SK-N-SH treated with all-trans-retinoic acid at 6 μM for 48 hours (cell line): ENCODE data around the gene PTPRN2.

Experiments
- ATAC-seq: fragments of 200-7000 bp; cut with Tn5 transposase; 3 replicates; pipeline ENCODE4 v1.9.1; 2020; ENCODE audit warnings: mild to moderate bottlenecking, moderate library complexity
- ARNTL ChIP-seq: fragments of 450-650 bp; formaldehyde crosslinking; IDR thresholded peaks from 2 replicates; pipeline ENCODE4 v1.5.0; 2020; ENCODE audit warnings: low read depth, mild to moderate bottlenecking, moderate library complexity, borderline replicate concordance
- BACH2 ChIP-seq: fragments of 250-450 bp; sonication (Bioruptor Pico); IDR thresholded peaks from 2 replicates; pipeline ENCODE4 v1.9.0; 2021; ENCODE audit warnings: mild to moderate bottlenecking, borderline replicate concordance
- CSDC2 ChIP-seq: fragments of 250-450 bp; sonication (Bioruptor Pico); IDR thresholded peaks from 2 replicates; pipeline ENCODE4 v1.5.0; 2020; ENCODE audit warnings: mild to moderate bottlenecking, moderate library complexity
- ESRRG ChIP-seq: fragments of 250-450 bp; sonication (Bioruptor Pico); IDR thresholded peaks from 2 replicates; pipeline ENCODE4 v1.6.1; 2021; ENCODE audit warnings: mild to moderate bottlenecking
- GLIS3 ChIP-seq: fragments of 250-450 bp; sonication (Bioruptor Pico); IDR thresholded peaks from 2 replicates; pipeline ENCODE4 v1.5.0; 2020; ENCODE audit warnings: mild to moderate bottlenecking, moderate library complexity
- ISL1 ChIP-seq: fragments of 250-450 bp; sonication (Bioruptor Pico); IDR thresholded peaks from 2 replicates; pipeline ENCODE4 v2.1.2; 2022; ENCODE audit warnings: mild to moderate bottlenecking, moderate library complexity
- OSR1 ChIP-seq: fragments of 250-450 bp; sonication (Bioruptor Pico); IDR thresholded peaks from 2 replicates; pipeline ENCODE4 v1.8.0; 2022; ENCODE audit warnings: moderate library complexity, mild to moderate bottlenecking, inconsistent platforms
- PPARA ChIP-seq: fragments of 250-450 bp; sonication (Bioruptor Pico); IDR thresholded peaks from 2 replicates; pipeline ENCODE4 v1.5.0; 2020; ENCODE audit warnings: mild to moderate bottlenecking, borderline replicate concordance
- RARB ChIP-seq: fragments of 250-450 bp; sonication (Bioruptor Pico); IDR thresholded peaks from 2 replicates; pipeline ENCODE4 v1.8.0; 2021; ENCODE audit warnings: mild to moderate bottlenecking, moderate library complexity
- SNAI2 ChIP-seq: fragments of 250-450 bp; sonication (Bioruptor Pico); IDR thresholded peaks from 2 replicates; pipeline ENCODE4 v1.5.0; 2020; ENCODE audit warnings: mild to moderate bottlenecking, moderate library complexity
- TCF4 ChIP-seq: fragments of 250-450 bp; sonication (Bioruptor Pico); IDR thresholded peaks from 2 replicates; pipeline ENCODE4 v1.8.0; 2021; ENCODE audit warnings: mild to moderate bottlenecking, moderate library complexity, borderline replicate concordance
- TOX ChIP-seq: fragments of 250-450 bp; sonication (Bioruptor Pico); IDR thresholded peaks from 2 replicates; pipeline ENCODE4 v1.8.0; 2021; ENCODE audit warnings: mild to moderate bottlenecking, moderate library complexity, borderline replicate concordance
- ZC3H10 ChIP-seq: fragments of 250-450 bp; sonication (Bioruptor Pico); IDR thresholded peaks from 2 replicates; pipeline ENCODE4 v1.5.1; 2021; ENCODE audit warnings: mild to moderate bottlenecking, moderate library complexity
- ZFP30 ChIP-seq: fragments of 450-650 bp; formaldehyde crosslinking; IDR thresholded peaks from 2 replicates; pipeline ENCODE4 v1.5.0; 2022; ENCODE audit warnings: mild to moderate bottlenecking, moderate library complexity
- ZNF565 ChIP-seq: fragments of 450-650 bp; formaldehyde crosslinking; conservative IDR thresholded peaks from 2 replicates; pipeline ENCODE4 v1.5.0; 2020; ENCODE audit warnings: low read depth, mild to moderate bottlenecking, moderate library complexity
- ZNF8 ChIP-seq: fragments of 450-650 bp; formaldehyde crosslinking; IDR thresholded peaks from 2 replicates; pipeline ENCODE4 v1.5.0; 2020; ENCODE audit warnings: mild to moderate bottlenecking, moderate library complexity
- TF ChIP-seq, protein P1 (sequence below): fragments of 250-450 bp; sonication (Bioruptor Pico); IDR thresholded peaks from 2 replicates; pipeline ENCODE4 v1.8.0; 2020; ENCODE audit warnings: mild to moderate bottlenecking, moderate library complexity, borderline replicate concordance
- TF ChIP-seq, protein P2 (sequence below): fragments of 250-450 bp; sonication (Bioruptor Pico); IDR thresholded peaks from 2 replicates; pipeline ENCODE4 v1.5.0; 2020; ENCODE audit warnings: mild to moderate bottlenecking, moderate library complexity
- TF ChIP-seq, protein P3 (sequence below): fragments of 250-450 bp; sonication (Bioruptor Pico); IDR thresholded peaks from 2 replicates; pipeline ENCODE4 v1.5.1; 2021; ENCODE audit warnings: mild to moderate bottlenecking, moderate library complexity
- TF ChIP-seq, protein P4 (sequence below): fragments of 250-450 bp; sonication (Bioruptor Pico); IDR thresholded peaks from 2 replicates; pipeline ENCODE4 v1.8.0; 2021; ENCODE audit warnings: low read depth, mild to moderate bottlenecking, moderate library complexity, borderline replicate concordance

Gene PTPRN2

DNA sequence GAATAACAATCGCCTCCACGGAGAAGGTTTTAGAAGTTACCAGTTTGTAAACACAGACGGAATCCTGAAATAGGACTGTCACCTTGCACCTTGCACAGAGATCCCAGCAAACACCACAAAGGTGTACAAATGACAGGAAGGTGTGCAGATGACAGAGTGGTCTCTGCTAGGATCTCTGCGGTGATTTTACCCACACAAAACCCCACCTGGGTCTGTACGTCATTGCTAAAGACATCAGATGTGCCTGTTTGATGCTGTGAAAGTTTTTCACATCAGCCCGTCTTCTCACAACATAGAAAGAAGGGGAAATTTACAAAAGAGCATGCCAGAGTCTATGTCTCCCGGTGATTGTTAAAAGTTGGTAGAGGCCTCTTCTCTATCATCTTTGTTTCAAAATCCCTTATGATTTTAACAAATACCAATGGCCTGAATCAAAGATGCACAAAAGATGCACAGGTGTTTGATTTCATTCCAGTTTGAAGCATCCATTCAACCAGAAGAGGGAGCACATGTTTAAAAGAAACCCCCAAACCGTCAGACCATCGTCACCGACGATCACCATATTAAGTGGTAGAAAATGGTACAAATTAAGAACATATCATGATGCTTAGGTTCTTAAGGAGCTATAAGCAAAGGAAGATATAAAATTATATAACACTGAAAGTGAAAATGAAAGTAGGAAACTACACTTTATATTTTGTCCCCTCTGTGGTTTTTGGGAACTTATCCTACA, 576.5 kb downstream of the PTPRN2 start:
- no peak for ATAC-seq
- no peak for TF ChIP-seq OSR1
- TF ChIP-seq RARB, result no peak
- no peak for TF ChIP-seq ZNF565 (CRISPR knock-in tag)
- no peak for TF ChIP-seq ZFP30 (CRISPR knock-in tag)
- TF ChIP-seq, protein P1, sequence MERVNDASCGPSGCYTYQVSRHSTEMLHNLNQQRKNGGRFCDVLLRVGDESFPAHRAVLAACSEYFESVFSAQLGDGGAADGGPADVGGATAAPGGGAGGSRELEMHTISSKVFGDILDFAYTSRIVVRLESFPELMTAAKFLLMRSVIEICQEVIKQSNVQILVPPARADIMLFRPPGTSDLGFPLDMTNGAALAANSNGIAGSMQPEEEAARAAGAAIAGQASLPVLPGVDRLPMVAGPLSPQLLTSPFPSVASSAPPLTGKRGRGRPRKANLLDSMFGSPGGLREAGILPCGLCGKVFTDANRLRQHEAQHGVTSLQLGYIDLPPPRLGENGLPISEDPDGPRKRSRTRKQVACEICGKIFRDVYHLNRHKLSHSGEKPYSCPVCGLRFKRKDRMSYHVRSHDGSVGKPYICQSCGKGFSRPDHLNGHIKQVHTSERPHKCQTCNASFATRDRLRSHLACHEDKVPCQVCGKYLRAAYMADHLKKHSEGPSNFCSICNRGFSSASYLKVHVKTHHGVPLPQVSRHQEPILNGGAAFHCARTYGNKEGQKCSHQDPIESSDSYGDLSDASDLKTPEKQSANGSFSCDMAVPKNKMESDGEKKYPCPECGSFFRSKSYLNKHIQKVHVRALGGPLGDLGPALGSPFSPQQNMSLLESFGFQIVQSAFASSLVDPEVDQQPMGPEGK (CRISPR knock-in tag), result no peak

DNA sequence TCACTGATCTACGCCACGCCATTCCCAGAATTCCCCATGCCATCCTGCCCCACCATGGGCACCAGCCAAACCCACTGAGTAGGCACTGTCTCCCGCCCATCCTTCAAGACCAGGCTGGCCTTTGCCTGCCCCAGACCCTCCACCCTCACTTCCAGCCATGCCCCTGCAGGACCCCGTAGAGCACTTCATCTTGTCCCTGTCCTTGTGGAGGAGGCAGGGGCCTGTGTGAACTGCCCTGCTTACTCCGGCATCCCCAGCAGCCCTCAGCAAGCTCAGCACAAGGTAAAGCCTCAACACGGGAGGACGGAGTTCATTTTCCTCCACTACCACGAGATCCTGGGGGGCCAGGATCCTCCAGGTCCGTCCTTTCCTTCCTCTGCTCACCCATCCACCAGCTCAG, 577.7 kb downstream of the PTPRN2 start:
- no peak for ATAC-seq
- no peak for TF ChIP-seq TCF4
- TF ChIP-seq ARNTL (CRISPR knock-in tag), result no peak
- TF ChIP-seq CSDC2 (CRISPR knock-in tag), result no peak
- TF ChIP-seq SNAI2 (CRISPR knock-in tag), result no peak
- no peak for TF ChIP-seq ZNF8 (CRISPR knock-in tag)
- TF ChIP-seq, protein P2, sequence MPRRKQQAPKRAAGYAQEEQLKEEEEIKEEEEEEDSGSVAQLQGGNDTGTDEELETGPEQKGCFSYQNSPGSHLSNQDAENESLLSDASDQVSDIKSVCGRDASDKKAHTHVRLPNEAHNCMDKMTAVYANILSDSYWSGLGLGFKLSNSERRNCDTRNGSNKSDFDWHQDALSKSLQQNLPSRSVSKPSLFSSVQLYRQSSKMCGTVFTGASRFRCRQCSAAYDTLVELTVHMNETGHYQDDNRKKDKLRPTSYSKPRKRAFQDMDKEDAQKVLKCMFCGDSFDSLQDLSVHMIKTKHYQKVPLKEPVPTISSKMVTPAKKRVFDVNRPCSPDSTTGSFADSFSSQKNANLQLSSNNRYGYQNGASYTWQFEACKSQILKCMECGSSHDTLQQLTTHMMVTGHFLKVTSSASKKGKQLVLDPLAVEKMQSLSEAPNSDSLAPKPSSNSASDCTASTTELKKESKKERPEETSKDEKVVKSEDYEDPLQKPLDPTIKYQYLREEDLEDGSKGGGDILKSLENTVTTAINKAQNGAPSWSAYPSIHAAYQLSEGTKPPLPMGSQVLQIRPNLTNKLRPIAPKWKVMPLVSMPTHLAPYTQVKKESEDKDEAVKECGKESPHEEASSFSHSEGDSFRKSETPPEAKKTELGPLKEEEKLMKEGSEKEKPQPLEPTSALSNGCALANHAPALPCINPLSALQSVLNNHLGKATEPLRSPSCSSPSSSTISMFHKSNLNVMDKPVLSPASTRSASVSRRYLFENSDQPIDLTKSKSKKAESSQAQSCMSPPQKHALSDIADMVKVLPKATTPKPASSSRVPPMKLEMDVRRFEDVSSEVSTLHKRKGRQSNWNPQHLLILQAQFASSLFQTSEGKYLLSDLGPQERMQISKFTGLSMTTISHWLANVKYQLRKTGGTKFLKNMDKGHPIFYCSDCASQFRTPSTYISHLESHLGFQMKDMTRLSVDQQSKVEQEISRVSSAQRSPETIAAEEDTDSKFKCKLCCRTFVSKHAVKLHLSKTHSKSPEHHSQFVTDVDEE, result no peak
- TF ChIP-seq, protein P3, sequence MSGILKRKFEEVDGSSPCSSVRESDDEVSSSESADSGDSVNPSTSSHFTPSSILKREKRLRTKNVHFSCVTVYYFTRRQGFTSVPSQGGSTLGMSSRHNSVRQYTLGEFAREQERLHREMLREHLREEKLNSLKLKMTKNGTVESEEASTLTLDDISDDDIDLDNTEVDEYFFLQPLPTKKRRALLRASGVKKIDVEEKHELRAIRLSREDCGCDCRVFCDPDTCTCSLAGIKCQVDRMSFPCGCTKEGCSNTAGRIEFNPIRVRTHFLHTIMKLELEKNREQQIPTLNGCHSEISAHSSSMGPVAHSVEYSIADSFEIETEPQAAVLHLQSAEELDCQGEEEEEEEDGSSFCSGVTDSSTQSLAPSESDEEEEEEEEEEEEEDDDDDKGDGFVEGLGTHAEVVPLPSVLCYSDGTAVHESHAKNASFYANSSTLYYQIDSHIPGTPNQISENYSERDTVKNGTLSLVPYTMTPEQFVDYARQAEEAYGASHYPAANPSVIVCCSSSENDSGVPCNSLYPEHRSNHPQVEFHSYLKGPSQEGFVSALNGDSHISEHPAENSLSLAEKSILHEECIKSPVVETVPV (CRISPR knock-in tag), result no peak
- TF ChIP-seq ZFP30 (CRISPR knock-in tag), result no peak
- TF ChIP-seq, protein P4, sequence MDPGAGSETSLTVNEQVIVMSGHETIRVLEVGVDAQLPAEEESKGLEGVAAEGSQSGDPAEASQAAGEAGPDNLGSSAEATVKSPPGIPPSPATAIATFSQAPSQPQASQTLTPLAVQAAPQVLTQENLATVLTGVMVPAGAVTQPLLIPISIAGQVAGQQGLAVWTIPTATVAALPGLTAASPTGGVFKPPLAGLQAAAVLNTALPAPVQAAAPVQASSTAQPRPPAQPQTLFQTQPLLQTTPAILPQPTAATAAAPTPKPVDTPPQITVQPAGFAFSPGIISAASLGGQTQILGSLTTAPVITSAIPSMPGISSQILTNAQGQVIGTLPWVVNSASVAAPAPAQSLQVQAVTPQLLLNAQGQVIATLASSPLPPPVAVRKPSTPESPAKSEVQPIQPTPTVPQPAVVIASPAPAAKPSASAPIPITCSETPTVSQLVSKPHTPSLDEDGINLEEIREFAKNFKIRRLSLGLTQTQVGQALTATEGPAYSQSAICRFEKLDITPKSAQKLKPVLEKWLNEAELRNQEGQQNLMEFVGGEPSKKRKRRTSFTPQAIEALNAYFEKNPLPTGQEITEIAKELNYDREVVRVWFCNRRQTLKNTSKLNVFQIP, result no peak

DNA sequence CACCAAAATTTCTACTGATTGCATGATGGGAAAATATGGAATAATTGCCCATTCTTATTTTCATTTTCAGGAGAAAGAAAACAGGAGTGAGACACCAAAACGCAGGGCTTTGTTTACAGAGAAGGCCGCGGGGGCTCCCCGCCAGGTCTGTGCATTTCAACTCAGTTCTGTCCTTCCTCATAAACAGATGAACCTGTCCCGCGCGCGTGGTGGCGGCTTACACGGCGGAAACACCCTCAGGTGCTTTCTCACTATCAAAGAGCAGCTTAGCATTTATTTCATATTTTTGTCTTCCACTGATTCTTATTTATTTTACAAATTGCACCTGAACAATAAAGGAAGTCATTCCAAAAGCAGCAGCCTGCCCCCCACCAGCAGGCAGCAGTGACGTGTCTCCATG, 579.4 kb downstream of the PTPRN2 start:
- ATAC-seq, result no peak
- TF ChIP-seq, protein P4, result no peak
- TF ChIP-seq GLIS3, result no peak
- TF ChIP-seq, protein P3 (CRISPR knock-in tag), result no peak
- TF ChIP-seq ISL1, result no peak
- TF ChIP-seq ZNF8 (CRISPR knock-in tag), result no peak
- TF ChIP-seq PPARA (CRISPR knock-in tag), result no peak
- TF ChIP-seq ZC3H10, result no peak
- TF ChIP-seq, protein P1 (CRISPR knock-in tag), result no peak
- no peak for TF ChIP-seq OSR1
- TF ChIP-seq ZNF565 (CRISPR knock-in tag), result no peak
- no peak for TF ChIP-seq TCF4
- no peak for TF ChIP-seq TOX (CRISPR knock-in tag)
- no peak for TF ChIP-seq ARNTL (CRISPR knock-in tag)
- TF ChIP-seq RARB, result no peak
- TF ChIP-seq CSDC2 (CRISPR knock-in tag), result no peak
- no peak for TF ChIP-seq BACH2 (CRISPR knock-in tag)
- no peak for TF ChIP-seq SNAI2 (CRISPR knock-in tag)
- no peak for TF ChIP-seq ESRRG (CRISPR knock-in tag)
- TF ChIP-seq, protein P2, result no peak
